NT2/D1 (cell line): ENCODE measurements around the gene WFS1.
A peak's percentile ranks its signal among the peaks of the same experiment; 100 is the strongest.

ENCODE experiments used
- DNase-seq: peaks from one replicate; pipeline ENCODE4 v3.0.0-alpha.2; 2011; ENCODE audit warnings: low read depth, low spot score
- H3K27me3 ChIP-seq: 2 replicates; pipeline ENCODE4 v1.6.0; 2011; ENCODE audit warnings: mild to moderate bottlenecking; ENCODE audit not compliant: insufficient read length, insufficient read depth
- H3K36me3 ChIP-seq: 2 replicates; pipeline ENCODE4 v1.6.1; 2011; ENCODE audit warnings: mild to moderate bottlenecking, low read length, mixed read lengths; ENCODE audit not compliant: insufficient read depth, insufficient read length
- H3K4me1 ChIP-seq: 2 replicates; pipeline ENCODE4 v1.5.1; 2011; ENCODE audit not compliant: insufficient read depth, insufficient read length
- H3K4me3 ChIP-seq: 2 replicates; pipeline ENCODE4 v1.5.1; 2011; ENCODE audit warnings: low read depth; ENCODE audit not compliant: insufficient read length
- H3K9ac ChIP-seq: 2 replicates; pipeline ENCODE4 v1.6.0; 2011; ENCODE audit warnings: low read depth; ENCODE audit not compliant: insufficient read length
- H3K9me3 ChIP-seq: 2 replicates; pipeline ENCODE4 v1.5.1; 2011; ENCODE audit warnings: mild to moderate bottlenecking, low read length; ENCODE audit not compliant: insufficient read depth
- SUZ12 ChIP-seq: IDR thresholded peaks from 2 replicates; pipeline ENCODE4 v1.6.1; 2011; ENCODE audit not compliant: insufficient read length, insufficient read depth; ENCODE audit errors: extremely low read depth
- YY1 ChIP-seq: IDR thresholded peaks from 2 replicates; pipeline ENCODE4 v1.6.1; 2011; ENCODE audit not compliant: insufficient read length, insufficient read depth
- ZNF274 ChIP-seq: IDR thresholded peaks from 2 replicates; pipeline ENCODE4 v1.6.1; 2011; ENCODE audit warnings: mild to moderate bottlenecking, low read depth, low read length

WFS1 gene

GRCh38 chr4:6246170-6246634, 23.4 kb upstream of the WFS1 start:
- Histone ChIP-seq H3K4me1 (no peaks in the 10 kb centered on the region), H3K36me3 (no peaks in the 10 kb centered on the region), H3K9me3 (peaks cover 25% of the 10 kb centered on the region; the same call in 1 of the 2 replicates), H3K27me3 (peaks cover 4% of the 10 kb centered on the region), H3K4me3 (no peak overlapping the region), H3K9ac (no peak overlapping the region)
- TF ChIP-seq YY1 = no peak
- TF ChIP-seq ZNF274 = no peak
- TF ChIP-seq SUZ12 = no peak
- DNase-seq = no peak

DNA sequence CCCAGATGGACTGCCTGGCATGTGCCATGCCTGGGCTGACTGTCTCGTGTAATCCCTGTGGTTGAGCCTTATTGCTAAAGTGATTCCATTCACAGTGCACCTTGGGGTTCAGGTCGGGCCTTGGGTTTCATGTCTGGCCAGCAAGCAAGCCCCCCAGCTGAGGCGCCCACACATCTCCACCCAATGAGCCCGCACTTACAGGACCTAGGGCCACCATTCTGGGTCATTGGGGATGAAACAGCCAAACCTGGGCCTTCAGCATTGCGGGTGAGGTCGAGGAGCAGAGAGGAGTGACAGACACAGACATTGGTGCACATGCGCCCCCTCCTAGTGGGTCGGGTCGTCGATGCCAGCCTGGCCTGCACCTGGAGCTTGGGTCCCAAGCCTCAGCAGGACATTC, 21.3 kb upstream of the WFS1 start:
- Histone ChIP-seq H3K4me3 (no peak overlapping the region), H3K27me3 (peaks cover 4% of the 10 kb centered on the region), H3K4me1 (no peaks in the 10 kb centered on the region), H3K9me3 (peaks cover 23% of the 10 kb centered on the region; the same call in 1 of the 2 replicates), H3K9ac (no peak overlapping the region), H3K36me3 (no peaks in the 10 kb centered on the region)
- TF ChIP-seq ZNF274 = no peak
- TF ChIP-seq YY1 = no peak
- TF ChIP-seq SUZ12 = no peak
- DNase-seq = no peak

DNA sequence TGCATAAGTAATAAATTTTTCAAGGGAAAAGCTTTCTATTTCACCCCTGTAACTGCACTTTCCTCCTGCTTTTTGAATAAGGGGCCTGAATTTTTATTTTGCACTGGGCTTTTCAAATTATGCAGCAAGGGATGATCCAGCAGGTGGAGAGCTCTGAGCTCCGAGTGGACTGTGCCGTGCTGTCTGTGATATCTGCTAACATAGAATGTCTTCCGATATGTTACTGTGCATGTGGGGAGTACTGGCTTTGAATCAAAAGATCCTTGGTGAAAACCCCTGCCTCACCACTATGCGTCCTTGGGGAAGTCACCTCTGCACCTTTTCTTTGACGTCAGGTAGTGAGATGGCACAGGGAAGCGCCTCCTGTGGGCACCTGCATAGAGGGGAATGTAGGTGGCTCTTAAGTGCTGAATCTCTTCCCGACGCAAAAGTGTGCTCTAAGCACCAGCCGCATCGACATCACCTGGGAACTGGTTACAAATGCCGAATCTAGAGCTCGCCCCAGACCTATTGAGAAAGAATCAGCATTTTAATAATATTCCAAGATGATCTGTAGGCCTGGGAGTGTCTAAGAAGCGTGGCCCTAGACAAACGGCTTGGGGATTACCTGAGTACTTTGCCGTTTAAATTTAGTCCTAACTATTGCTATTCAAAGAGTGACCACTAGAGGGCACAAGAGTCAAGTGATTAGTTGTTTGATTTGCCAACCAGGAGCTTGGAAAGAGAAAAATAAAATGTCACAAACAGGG, 19.2 kb upstream of the WFS1 start:
- TF ChIP-seq YY1 = no peak
- TF ChIP-seq SUZ12 = no peak
- TF ChIP-seq ZNF274 = no peak
- peak; percentile 74 for DNase-seq
- H3K9ac ChIP-seq = peak overlapping the region; percentile 11
- H3K9me3 ChIP-seq = peaks cover 3% of the 10 kb centered on the region; the same call in 1 of the 2 replicates
- H3K27me3 ChIP-seq = peaks cover 4% of the 10 kb centered on the region
- no peaks in the 10 kb centered on the region for H3K4me1 ChIP-seq
- no peaks in the 10 kb centered on the region for H3K36me3 ChIP-seq
- H3K4me3 ChIP-seq = no peak overlapping the region

DNA sequence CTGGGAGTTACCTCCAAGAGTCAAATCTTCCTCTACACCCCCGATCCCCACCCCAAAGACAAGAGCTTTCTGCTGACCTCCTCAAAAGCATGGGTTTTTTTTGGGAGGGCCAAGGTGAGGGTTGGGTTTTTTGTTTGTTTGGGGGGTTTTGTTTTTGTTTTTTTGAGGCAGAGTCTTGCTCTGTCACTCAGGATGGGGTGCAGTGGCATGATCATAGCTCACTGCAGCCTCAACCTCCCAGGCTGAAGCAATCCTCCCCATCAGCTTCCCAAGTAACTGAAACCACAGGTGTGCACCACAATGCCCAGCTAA, 18.7 kb upstream of the WFS1 start:
- Histone ChIP-seq H3K9me3 (no peaks in the 10 kb centered on the region), H3K4me3 (no peak overlapping the region), H3K4me1 (no peaks in the 10 kb centered on the region), H3K36me3 (no peaks in the 10 kb centered on the region), H3K9ac (no peak overlapping the region), H3K27me3 (peaks cover 4% of the 10 kb centered on the region)
- DNase-seq = no peak
- TF ChIP-seq ZNF274 = no peak
- no peak for TF ChIP-seq SUZ12
- TF ChIP-seq YY1 = no peak

- Histone ChIP-seq H3K27me3 (peaks cover 4% of the 10 kb centered on the region), H3K4me1 (no peaks in the 10 kb centered on the region), H3K36me3 (no peaks in the 10 kb centered on the region), H3K4me3 (no peak overlapping the region), H3K9me3 (no peaks in the 10 kb centered on the region), H3K9ac (no peak overlapping the region)
- no peak for DNase-seq
- TF ChIP-seq YY1 (no peak), ZNF274 (no peak), SUZ12 (no peak)
Observed at GRCh38 chr4:6251365-6251764, 18.3 kb upstream of the WFS1 start.

- no peak overlapping the region for H3K9ac ChIP-seq
- H3K9me3 ChIP-seq = no peaks in the 10 kb centered on the region
- TF ChIP-seq SUZ12 = no peak
- no peak for TF ChIP-seq YY1
- no peak for TF ChIP-seq ZNF274
- DNase-seq = no peak
- no peak overlapping the region for H3K4me3 ChIP-seq
- peaks cover 4% of the 10 kb centered on the region for H3K27me3 ChIP-seq
- no peaks in the 10 kb centered on the region for H3K4me1 ChIP-seq
- no peaks in the 10 kb centered on the region for H3K36me3 ChIP-seq
Observed at GRCh38 chr4:6252051-6252450, 17.6 kb upstream of the WFS1 start.

- H3K9ac ChIP-seq = no peak overlapping the region
- H3K36me3 ChIP-seq = no peaks in the 10 kb centered on the region
- TF ChIP-seq YY1 (no peak), ZNF274 (no peak), SUZ12 (no peak)
- no peaks in the 10 kb centered on the region for H3K9me3 ChIP-seq
- no peak overlapping the region for H3K4me3 ChIP-seq
- H3K27me3 ChIP-seq = peaks cover 4% of the 10 kb centered on the region
- DNase-seq = no peak
- H3K4me1 ChIP-seq = no peaks in the 10 kb centered on the region
Observed at GRCh38 chr4:6253111-6253510, 16.5 kb upstream of the WFS1 start.

GRCh38 chr4:6253961-6254360, 15.7 kb upstream of the WFS1 start:
- H3K4me3 ChIP-seq = no peak overlapping the region
- H3K36me3 ChIP-seq = no peaks in the 10 kb centered on the region
- no peaks in the 10 kb centered on the region for H3K9me3 ChIP-seq
- DNase-seq = no peak
- no peak overlapping the region for H3K9ac ChIP-seq
- TF ChIP-seq SUZ12 (no peak), YY1 (no peak), ZNF274 (no peak)
- no peaks in the 10 kb centered on the region for H3K4me1 ChIP-seq
- H3K27me3 ChIP-seq = peaks cover 4% of the 10 kb centered on the region
